Measurements from ENCODE around the gene MGAT5B. TPM values are rescaled to one million over a fixed set of nuclear protein-coding genes. Genes with fewer than 3 reads are reported as not detected.

The MGAT5B gene
- total and polyA plus RNA-seq, 2 experiments from 2014 or later, result 1.6 to 10.0 TPM

DNA sequence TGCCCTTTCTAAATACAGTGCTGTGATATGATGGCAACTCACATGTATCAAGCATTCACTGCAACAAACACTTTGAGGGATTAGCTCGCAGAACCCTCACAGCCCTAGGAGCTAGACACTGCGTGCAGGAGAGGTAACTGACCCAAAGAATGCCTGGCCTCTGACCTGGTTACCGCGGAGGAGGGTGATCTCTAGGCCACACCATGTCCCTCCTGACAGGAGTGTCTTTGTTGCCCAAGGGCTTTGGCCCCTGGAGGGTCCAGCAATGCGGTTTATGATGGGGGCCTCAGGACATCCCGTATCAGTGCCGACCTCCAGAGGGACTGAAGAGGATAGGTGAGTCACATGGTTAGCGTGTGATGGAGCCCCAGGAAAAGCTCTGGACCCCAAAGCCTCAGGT lies 130.6 kb downstream of the MGAT5B start:
- Histone ChIP-seq H4K20me1 (replicated peaks; ENCODE audit: insufficient read depth) (no peaks in the 10 kb centered on the region), H3K79me2 (replicated peaks; ENCODE audit: insufficient read depth) (no peaks in the 10 kb centered on the region), H3K4me3 (no peak overlapping the region), H3K9me2 (ENCODE audit: insufficient read depth) (no peaks in the 10 kb centered on the region), H3F3A (replicated peaks; ENCODE audit: low read depth) (no peaks in the 10 kb centered on the region), H3K36me3 (ENCODE audit: insufficient read depth) (no peaks in the 10 kb centered on the region), H3K4me1 (ENCODE audit: insufficient read depth) (peaks cover 38% of the 10 kb centered on the region), H3K27me3 (ENCODE audit: insufficient read depth) (no peaks in the 10 kb centered on the region), H2AFZ (peak overlapping the region; percentile 83), H3K27ac (ENCODE audit: low read depth) (no peak overlapping the region), H3K4me2 (no peak overlapping the region)
- Mint-ChIP-seq H3K4me3 (no peak overlapping the region), H3K27ac (no peak overlapping the region), H3K9me3 (no peaks in the 10 kb centered on the region), H3K4me1 (peaks cover 38% of the 10 kb centered on the region), H3K27me3 (ENCODE audit: insufficient read depth, low read depth, poor library complexity) (peaks cover 14% of the 10 kb centered on the region), H3K36me3 (ENCODE audit: low read depth) (no peaks in the 10 kb centered on the region)
- no peak for DNase-seq (ENCODE audit: low spot score)
- TF ChIP-seq JUNB (IDR thresholded peaks at IDR 0.05; ENCODE audit: unreplicated experiment) (no peak), STAT1 (IDR thresholded peaks at IDR 0.05; ENCODE audit: unreplicated experiment) (no peak), POLR2AphosphoS5 (IDR thresholded peaks at IDR 0.05; ENCODE audit: low read depth) (no peak), EZH2phosphoT487 (IDR thresholded peaks at IDR 0.05; ENCODE audit: unreplicated experiment) (no peak), ZNF331 (CRISPR knock-in tag; IDR thresholded peaks at IDR 0.05; ENCODE audit: low read depth) (no peak), CREB1 (CRISPR knock-in tag; IDR thresholded peaks at IDR 0.05; ENCODE audit: low read depth) (no peak), ZNF114 (CRISPR knock-in tag; IDR thresholded peaks at IDR 0.05) (no peak), NANOG (IDR thresholded peaks at IDR 0.05; ENCODE audit: borderline replicate concordance) (no peak), ZNF462 (CRISPR knock-in tag; IDR thresholded peaks at IDR 0.05) (no peak), EZH2 (IDR thresholded peaks at IDR 0.05; ENCODE audit: low read depth, unreplicated experiment) (no peak)
- TF ChIP-seq, protein P1, sequence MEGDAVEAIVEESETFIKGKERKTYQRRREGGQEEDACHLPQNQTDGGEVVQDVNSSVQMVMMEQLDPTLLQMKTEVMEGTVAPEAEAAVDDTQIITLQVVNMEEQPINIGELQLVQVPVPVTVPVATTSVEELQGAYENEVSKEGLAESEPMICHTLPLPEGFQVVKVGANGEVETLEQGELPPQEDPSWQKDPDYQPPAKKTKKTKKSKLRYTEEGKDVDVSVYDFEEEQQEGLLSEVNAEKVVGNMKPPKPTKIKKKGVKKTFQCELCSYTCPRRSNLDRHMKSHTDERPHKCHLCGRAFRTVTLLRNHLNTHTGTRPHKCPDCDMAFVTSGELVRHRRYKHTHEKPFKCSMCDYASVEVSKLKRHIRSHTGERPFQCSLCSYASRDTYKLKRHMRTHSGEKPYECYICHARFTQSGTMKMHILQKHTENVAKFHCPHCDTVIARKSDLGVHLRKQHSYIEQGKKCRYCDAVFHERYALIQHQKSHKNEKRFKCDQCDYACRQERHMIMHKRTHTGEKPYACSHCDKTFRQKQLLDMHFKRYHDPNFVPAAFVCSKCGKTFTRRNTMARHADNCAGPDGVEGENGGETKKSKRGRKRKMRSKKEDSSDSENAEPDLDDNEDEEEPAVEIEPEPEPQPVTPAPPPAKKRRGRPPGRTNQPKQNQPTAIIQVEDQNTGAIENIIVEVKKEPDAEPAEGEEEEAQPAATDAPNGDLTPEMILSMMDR (conservative IDR thresholded peaks at IDR 0.05; ENCODE audit: low read depth in 2 of 2), result no peak
- TF ChIP-seq, protein P2, sequence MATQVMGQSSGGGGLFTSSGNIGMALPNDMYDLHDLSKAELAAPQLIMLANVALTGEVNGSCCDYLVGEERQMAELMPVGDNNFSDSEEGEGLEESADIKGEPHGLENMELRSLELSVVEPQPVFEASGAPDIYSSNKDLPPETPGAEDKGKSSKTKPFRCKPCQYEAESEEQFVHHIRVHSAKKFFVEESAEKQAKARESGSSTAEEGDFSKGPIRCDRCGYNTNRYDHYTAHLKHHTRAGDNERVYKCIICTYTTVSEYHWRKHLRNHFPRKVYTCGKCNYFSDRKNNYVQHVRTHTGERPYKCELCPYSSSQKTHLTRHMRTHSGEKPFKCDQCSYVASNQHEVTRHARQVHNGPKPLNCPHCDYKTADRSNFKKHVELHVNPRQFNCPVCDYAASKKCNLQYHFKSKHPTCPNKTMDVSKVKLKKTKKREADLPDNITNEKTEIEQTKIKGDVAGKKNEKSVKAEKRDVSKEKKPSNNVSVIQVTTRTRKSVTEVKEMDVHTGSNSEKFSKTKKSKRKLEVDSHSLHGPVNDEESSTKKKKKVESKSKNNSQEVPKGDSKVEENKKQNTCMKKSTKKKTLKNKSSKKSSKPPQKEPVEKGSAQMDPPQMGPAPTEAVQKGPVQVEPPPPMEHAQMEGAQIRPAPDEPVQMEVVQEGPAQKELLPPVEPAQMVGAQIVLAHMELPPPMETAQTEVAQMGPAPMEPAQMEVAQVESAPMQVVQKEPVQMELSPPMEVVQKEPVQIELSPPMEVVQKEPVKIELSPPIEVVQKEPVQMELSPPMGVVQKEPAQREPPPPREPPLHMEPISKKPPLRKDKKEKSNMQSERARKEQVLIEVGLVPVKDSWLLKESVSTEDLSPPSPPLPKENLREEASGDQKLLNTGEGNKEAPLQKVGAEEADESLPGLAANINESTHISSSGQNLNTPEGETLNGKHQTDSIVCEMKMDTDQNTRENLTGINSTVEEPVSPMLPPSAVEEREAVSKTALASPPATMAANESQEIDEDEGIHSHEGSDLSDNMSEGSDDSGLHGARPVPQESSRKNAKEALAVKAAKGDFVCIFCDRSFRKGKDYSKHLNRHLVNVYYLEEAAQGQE (IDR thresholded peaks at IDR 0.05; ENCODE audit: unreplicated experiment), result no peak
- TF ChIP-seq, protein P3, sequence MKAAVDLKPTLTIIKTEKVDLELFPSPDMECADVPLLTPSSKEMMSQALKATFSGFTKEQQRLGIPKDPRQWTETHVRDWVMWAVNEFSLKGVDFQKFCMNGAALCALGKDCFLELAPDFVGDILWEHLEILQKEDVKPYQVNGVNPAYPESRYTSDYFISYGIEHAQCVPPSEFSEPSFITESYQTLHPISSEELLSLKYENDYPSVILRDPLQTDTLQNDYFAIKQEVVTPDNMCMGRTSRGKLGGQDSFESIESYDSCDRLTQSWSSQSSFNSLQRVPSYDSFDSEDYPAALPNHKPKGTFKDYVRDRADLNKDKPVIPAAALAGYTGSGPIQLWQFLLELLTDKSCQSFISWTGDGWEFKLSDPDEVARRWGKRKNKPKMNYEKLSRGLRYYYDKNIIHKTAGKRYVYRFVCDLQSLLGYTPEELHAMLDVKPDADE (IDR thresholded peaks at IDR 0.05), result no peak
- no peak for ATAC-seq
